Astrocyte (in vitro differentiated cells and primary cell): Measurements from ENCODE around the gene ZXDC. TPM values are rescaled to one million over a fixed set of nuclear protein-coding genes. Genes with fewer than 3 reads are reported as not detected.

Source experiments
- DNase-seq: peaks from one replicate; pipeline ENCODE4 v3.0.0-alpha.2; 2010; ENCODE audit warnings: low read depth
- FAIRE-seq: peaks from 2 replicates; lab custom pipeline; 2011; peaks lifted over from hg19 to GRCh38; lab: Jason Lieb, UNC
- H2AFZ ChIP-seq: 2 replicates; pipeline ENCODE4 v1.6.0; 2012; ENCODE audit warnings: low read depth, low read length, inconsistent platforms
- H3K27ac ChIP-seq: 2 replicates; pipeline ENCODE4 v1.5.1; 2011; ENCODE audit warnings: low read depth, low read length, inconsistent platforms
- H3K27me3 ChIP-seq: 2 replicates; pipeline ENCODE4 v1.6.0; 2011; ENCODE audit warnings: low read length, inconsistent platforms; ENCODE audit not compliant: insufficient read depth
- H3K36me3 ChIP-seq: 2 replicates; pipeline ENCODE4 v1.5.1; 2011; ENCODE audit warnings: low read length, inconsistent platforms; ENCODE audit not compliant: insufficient read depth
- H3K4me1 ChIP-seq: 2 replicates; pipeline ENCODE4 v1.5.1; 2011; ENCODE audit warnings: low read length, inconsistent platforms; ENCODE audit not compliant: insufficient read depth
- H3K4me2 ChIP-seq: 2 replicates; pipeline ENCODE4 v1.6.0; 2012; ENCODE audit warnings: low read length, inconsistent platforms
- H3K4me3 ChIP-seq: 2 replicates; pipeline ENCODE4 v1.5.1; 2011; ENCODE audit warnings: low read depth, mild to moderate bottlenecking, low read length, inconsistent platforms; ENCODE audit not compliant: insufficient read depth
- H3K79me2 ChIP-seq: 2 replicates; pipeline ENCODE4 v1.6.0; 2012; ENCODE audit warnings: mild to moderate bottlenecking, low read length, inconsistent platforms; ENCODE audit not compliant: insufficient read depth
- H3K9ac ChIP-seq: 2 replicates; pipeline ENCODE4 v1.6.0; 2012; ENCODE audit warnings: mild to moderate bottlenecking, low read length, inconsistent platforms
- H3K9me3 ChIP-seq: 2 replicates; pipeline ENCODE4 v1.5.1; 2012; ENCODE audit warnings: low read depth, mild to moderate bottlenecking, low read length, inconsistent platforms; ENCODE audit not compliant: insufficient read depth
- H4K20me1 ChIP-seq: 2 replicates; pipeline ENCODE4 v1.6.0; 2012; ENCODE audit warnings: low read length, inconsistent platforms; ENCODE audit not compliant: insufficient read depth
- H3K27ac Mint-ChIP-seq: one replicate; pipeline ENCODE4 v1.8.0; 2021; ENCODE audit warnings: mild to moderate bottlenecking, mixed read lengths; ENCODE audit not compliant: unreplicated experiment
- H3K27me3 Mint-ChIP-seq: one replicate; pipeline ENCODE4 v1.8.0; 2021; ENCODE audit warnings: low read depth, mixed read lengths; ENCODE audit not compliant: unreplicated experiment
- H3K36me3 Mint-ChIP-seq: one replicate; pipeline ENCODE4 v1.8.0; 2021; ENCODE audit warnings: low read depth, mixed read lengths; ENCODE audit not compliant: unreplicated experiment
- H3K4me1 Mint-ChIP-seq: one replicate; pipeline ENCODE4 v1.8.0; 2021; ENCODE audit warnings: low read depth, mixed read lengths; ENCODE audit not compliant: unreplicated experiment
- H3K4me3 Mint-ChIP-seq: one replicate; pipeline ENCODE4 v1.8.0; 2021; ENCODE audit warnings: mild to moderate bottlenecking, moderate library complexity, mixed read lengths; ENCODE audit not compliant: unreplicated experiment
- H3K9me3 Mint-ChIP-seq: one replicate; pipeline ENCODE4 v1.8.0; 2021; ENCODE audit warnings: mild to moderate bottlenecking, mixed read lengths; ENCODE audit not compliant: unreplicated experiment
- CTCF ChIP-seq: IDR thresholded peaks from 2 replicates; pipeline ENCODE4 v1.5.1; 2011; ENCODE audit warnings: low read depth, mild to moderate bottlenecking, inconsistent platforms, low read length, moderate library complexity; ENCODE audit not compliant: insufficient read depth
- EZH2 ChIP-seq: IDR thresholded peaks from 2 replicates; pipeline ENCODE4 v1.6.1; 2012; ENCODE audit warnings: mild to moderate bottlenecking, low read length, inconsistent platforms; ENCODE audit not compliant: insufficient read depth
- total RNA-seq: library from RNA; stranded (reverse); gene quantifications from 2 replicates; pipeline ENCODE4 v1.2.1, GENCODE V29; 2021

The ZXDC gene
- total RNA-seq, 1 donor from 2014 or later, result 19.6 TPM

DNA sequence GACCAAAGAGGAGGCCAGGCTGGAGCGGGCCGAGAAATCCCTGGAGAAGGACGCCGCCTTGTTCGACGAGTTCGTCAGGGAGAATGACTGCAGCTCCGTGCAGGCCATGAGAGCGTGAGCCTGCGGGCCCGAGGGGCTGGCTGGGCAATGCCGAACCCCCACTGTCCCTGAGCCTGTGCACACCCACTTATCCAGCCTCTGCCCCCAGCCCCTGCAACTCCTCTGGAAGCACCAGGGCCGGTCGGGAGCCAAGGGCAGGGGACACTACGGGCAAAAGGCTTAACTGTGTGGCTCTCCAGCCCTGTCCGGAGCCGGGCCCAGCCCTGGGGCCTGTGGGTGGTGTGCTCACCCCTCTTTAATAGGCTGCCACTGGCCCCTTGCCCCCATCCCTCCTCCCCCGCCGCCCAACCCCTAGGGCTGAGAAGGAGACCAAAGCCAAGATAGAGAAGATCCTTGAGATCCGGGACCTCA lies 57.0 kb downstream of the ZXDC start:
- no peak overlapping the region for H3K4me3 ChIP-seq
- Mint-ChIP-seq H3K36me3 (no peaks in the 10 kb centered on the region), H3K4me1 (peaks cover 5% of the 10 kb centered on the region), H3K27ac (no peak overlapping the region), H3K4me3 (no peak overlapping the region), H3K9me3 (peaks cover 3% of the 10 kb centered on the region), H3K27me3 (peaks cover 19% of the 10 kb centered on the region)
- no peaks in the 10 kb centered on the region for H3K9me3 ChIP-seq
- no peak overlapping the region for H3K4me2 ChIP-seq
- no peaks in the 10 kb centered on the region for H3K79me2 ChIP-seq
- no peak overlapping the region for H3K27ac ChIP-seq
- no peaks in the 10 kb centered on the region for H3K36me3 ChIP-seq
- TF ChIP-seq CTCF, result no peak
- TF ChIP-seq EZH2, result no peak
- no peak overlapping the region for H3K9ac ChIP-seq
- H4K20me1 ChIP-seq, result no peaks in the 10 kb centered on the region
- DNase-seq (no peak), FAIRE-seq (no peak)
- H2AFZ ChIP-seq, result no peak overlapping the region
- H3K27me3 ChIP-seq, result peaks cover 3% of the 10 kb centered on the region
- no peaks in the 10 kb centered on the region for H3K4me1 ChIP-seq

DNA sequence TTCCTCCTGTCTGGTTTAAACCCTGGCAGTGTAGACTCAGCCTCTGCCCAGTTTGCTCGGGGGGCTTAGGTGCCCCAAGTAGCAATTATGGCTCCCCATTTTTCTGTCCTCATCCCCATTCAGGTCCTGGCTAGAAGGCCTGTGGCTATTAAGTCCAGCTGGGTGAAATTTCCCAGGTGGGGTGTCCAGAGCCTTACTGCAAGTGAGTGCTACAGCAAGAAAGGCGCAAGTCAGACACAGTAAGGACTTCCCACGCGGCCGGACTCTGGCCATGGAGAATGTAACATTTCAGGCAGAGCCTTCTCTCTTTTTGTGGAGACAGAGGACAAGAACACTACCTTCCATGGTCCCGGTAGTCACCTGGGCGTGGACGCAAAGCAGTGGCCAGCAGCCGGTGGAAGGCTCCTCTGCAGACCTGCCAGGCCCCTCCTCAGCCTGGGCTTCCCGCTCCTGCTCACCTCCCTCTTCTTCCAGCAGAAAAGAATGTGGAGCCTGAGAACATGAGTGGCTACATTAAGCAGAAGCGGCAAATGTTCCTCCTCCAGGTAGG lies 57.6 kb downstream of the ZXDC start:
- Histone ChIP-seq H3K4me3 (no peak overlapping the region), H3K4me1 (no peaks in the 10 kb centered on the region), H3K9me3 (no peaks in the 10 kb centered on the region), H4K20me1 (no peaks in the 10 kb centered on the region), H3K79me2 (no peaks in the 10 kb centered on the region), H3K27me3 (peaks cover 3% of the 10 kb centered on the region), H2AFZ (no peak overlapping the region), H3K36me3 (no peaks in the 10 kb centered on the region), H3K9ac (no peak overlapping the region), H3K27ac (no peak overlapping the region), H3K4me2 (no peak overlapping the region)
- Mint-ChIP-seq H3K27ac (no peak overlapping the region), H3K4me1 (peaks cover 5% of the 10 kb centered on the region), H3K4me3 (no peak overlapping the region), H3K9me3 (peaks cover 3% of the 10 kb centered on the region), H3K36me3 (no peaks in the 10 kb centered on the region), H3K27me3 (peaks cover 20% of the 10 kb centered on the region)
- FAIRE-seq (no peak), DNase-seq (no peak)
- TF ChIP-seq EZH2, result no peak
- no peak for TF ChIP-seq CTCF

- Histone ChIP-seq H3K27me3 (peaks cover 3% of the 10 kb centered on the region), H3K4me1 (no peaks in the 10 kb centered on the region), H3K9ac (no peak overlapping the region), H3K4me3 (no peak overlapping the region), H3K36me3 (no peaks in the 10 kb centered on the region), H3K4me2 (no peak overlapping the region), H4K20me1 (no peaks in the 10 kb centered on the region), H3K9me3 (no peaks in the 10 kb centered on the region), H2AFZ (no peak overlapping the region), H3K79me2 (no peaks in the 10 kb centered on the region), H3K27ac (no peak overlapping the region)
- no peak for FAIRE-seq
- Mint-ChIP-seq H3K4me3 (no peak overlapping the region), H3K9me3 (peaks cover 3% of the 10 kb centered on the region), H3K4me1 (peaks cover 5% of the 10 kb centered on the region), H3K36me3 (no peaks in the 10 kb centered on the region), H3K27me3 (peaks cover 20% of the 10 kb centered on the region), H3K27ac (no peak overlapping the region)
- DNase-seq, result no peak
- TF ChIP-seq CTCF, result no peak
Observed at GRCh38 chr3:126417515-126417914, 58.2 kb downstream of the ZXDC start.
